ENCODE measurements around the gene MIPEP. TPM values are rescaled to one million over a fixed set of nuclear protein-coding genes. Genes with fewer than 3 reads are reported as not detected.

Gene MIPEP
- total RNA-seq, 1 experiment from 2014 or later = 18.6 TPM

DNA sequence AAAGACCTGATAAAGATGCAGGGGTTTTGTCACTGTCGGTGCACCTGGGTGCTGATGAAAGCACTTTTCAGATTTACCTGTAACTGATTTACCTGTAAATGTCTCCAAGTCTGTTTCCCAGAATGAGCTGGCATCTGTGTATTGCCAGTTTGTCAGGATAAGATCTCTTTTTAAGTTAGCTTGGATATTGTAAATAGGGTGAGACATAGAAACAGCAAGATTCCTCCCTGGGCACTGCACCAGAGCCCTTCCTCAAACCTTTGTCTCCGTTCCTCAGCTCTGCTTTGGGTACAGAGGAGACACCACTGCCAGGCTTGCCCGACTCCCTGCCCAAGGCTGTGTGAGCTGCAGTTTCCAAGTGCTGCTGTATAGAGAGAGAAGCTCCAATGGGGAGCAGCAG lies 160.4 kb downstream of the MIPEP start:
- Histone ChIP-seq H4K20me1 (ENCODE audit: insufficient read depth) (no peaks in the 10 kb centered on the region), H3K27me3 (ENCODE audit: insufficient read depth, low read depth) (no peaks in the 10 kb centered on the region), H3K36me3 (ENCODE audit: low read depth) (no peaks in the 10 kb centered on the region), H2AFZ (no peak overlapping the region), H3K9me3 (ENCODE audit: insufficient read depth, low read depth) (no peaks in the 10 kb centered on the region), H3K4me2 (no peak overlapping the region), H3F3A (ENCODE audit: insufficient read depth, low read depth) (no peaks in the 10 kb centered on the region), H3K79me2 (ENCODE audit: low read depth) (no peaks in the 10 kb centered on the region), H3K4me1 (replicated peaks; ENCODE audit: insufficient read depth) (no peaks in the 10 kb centered on the region), H3K27ac (no peak overlapping the region), H3K4me3 (no peak overlapping the region), H3K9me2 (ENCODE audit: insufficient read depth) (no peaks in the 10 kb centered on the region)
- ChIA-PET CTCF (no interaction called here), POLR2A (ENCODE audit: unreplicated experiment) (no interaction called here)
- no peak for DNase-seq
- TF ChIP-seq, protein P1, sequence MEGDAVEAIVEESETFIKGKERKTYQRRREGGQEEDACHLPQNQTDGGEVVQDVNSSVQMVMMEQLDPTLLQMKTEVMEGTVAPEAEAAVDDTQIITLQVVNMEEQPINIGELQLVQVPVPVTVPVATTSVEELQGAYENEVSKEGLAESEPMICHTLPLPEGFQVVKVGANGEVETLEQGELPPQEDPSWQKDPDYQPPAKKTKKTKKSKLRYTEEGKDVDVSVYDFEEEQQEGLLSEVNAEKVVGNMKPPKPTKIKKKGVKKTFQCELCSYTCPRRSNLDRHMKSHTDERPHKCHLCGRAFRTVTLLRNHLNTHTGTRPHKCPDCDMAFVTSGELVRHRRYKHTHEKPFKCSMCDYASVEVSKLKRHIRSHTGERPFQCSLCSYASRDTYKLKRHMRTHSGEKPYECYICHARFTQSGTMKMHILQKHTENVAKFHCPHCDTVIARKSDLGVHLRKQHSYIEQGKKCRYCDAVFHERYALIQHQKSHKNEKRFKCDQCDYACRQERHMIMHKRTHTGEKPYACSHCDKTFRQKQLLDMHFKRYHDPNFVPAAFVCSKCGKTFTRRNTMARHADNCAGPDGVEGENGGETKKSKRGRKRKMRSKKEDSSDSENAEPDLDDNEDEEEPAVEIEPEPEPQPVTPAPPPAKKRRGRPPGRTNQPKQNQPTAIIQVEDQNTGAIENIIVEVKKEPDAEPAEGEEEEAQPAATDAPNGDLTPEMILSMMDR (conservative IDR thresholded peaks at IDR 0.05) = no peak
- TF ChIP-seq EZH2 (IDR thresholded peaks at IDR 0.05; ENCODE audit: low read depth) = no peak
- BruUV-seq (replicated peaks) = no TSS peak
- intact Hi-C loops (cut with micrococcal nuclease; ENCODE audit: unreplicated experiment) = no loop called here

DNA sequence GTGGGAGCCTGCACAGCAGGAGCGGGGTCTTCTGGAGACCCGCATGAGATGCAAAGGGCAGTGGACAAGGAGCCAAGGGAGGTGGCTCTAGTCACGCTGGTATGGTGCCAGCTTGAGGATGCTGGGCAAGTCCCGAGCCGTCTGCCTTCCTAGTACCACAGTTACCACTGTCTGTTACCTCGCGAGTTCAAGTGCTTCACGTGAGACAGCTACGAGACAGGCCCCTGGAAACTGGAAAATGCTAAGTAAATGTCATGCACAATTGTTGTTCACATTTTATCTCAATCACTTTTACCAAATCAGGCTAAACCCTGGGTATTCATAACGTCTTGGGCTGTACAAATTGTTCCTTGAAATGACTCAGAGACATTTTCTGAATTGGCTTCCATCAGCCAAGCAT lies 163.3 kb downstream of the MIPEP start:
- H3K4me3 ChIP-seq = no peak overlapping the region
- H3K36me3 ChIP-seq (ENCODE audit: low read depth) = no peaks in the 10 kb centered on the region
- H3F3A ChIP-seq (ENCODE audit: insufficient read depth, low read depth) = no peaks in the 10 kb centered on the region
- H2AFZ ChIP-seq = no peak overlapping the region
- ChIA-PET CTCF (no interaction called here), POLR2A (ENCODE audit: unreplicated experiment) (no interaction called here)
- H3K27me3 ChIP-seq (ENCODE audit: insufficient read depth, low read depth) = no peaks in the 10 kb centered on the region
- no peaks in the 10 kb centered on the region for H3K79me2 ChIP-seq (ENCODE audit: low read depth)
- H3K9me2 ChIP-seq (ENCODE audit: insufficient read depth) = no peaks in the 10 kb centered on the region
- no peak overlapping the region for H3K4me2 ChIP-seq
- no TSS peak for BruUV-seq (replicated peaks)
- no peak overlapping the region for H3K27ac ChIP-seq
- H4K20me1 ChIP-seq (ENCODE audit: insufficient read depth) = no peaks in the 10 kb centered on the region
- intact Hi-C loops (cut with micrococcal nuclease; ENCODE audit: unreplicated experiment) = no loop called here
- H3K9me3 ChIP-seq (ENCODE audit: insufficient read depth, low read depth) = no peaks in the 10 kb centered on the region
- DNase-seq = no peak
- TF ChIP-seq, protein P1 (conservative IDR thresholded peaks at IDR 0.05) = no peak
- TF ChIP-seq EZH2 (IDR thresholded peaks at IDR 0.05; ENCODE audit: low read depth) = no peak
- no peaks in the 10 kb centered on the region for H3K4me1 ChIP-seq (replicated peaks; ENCODE audit: insufficient read depth)

- intact Hi-C loops (cut with micrococcal nuclease; ENCODE audit: unreplicated experiment) = no loop called here
- no peak overlapping the region for H3K4me3 ChIP-seq
These were observed 164.8 kb downstream of the MIPEP start for GRCh38 chr13:23724196-23724970.

More at GRCh38 chr13:23724196-23724970, 164.8 kb downstream of the MIPEP start:
- H3K9me2 ChIP-seq (ENCODE audit: insufficient read depth) = no peaks in the 10 kb centered on the region
- H3K9me3 ChIP-seq (ENCODE audit: insufficient read depth, low read depth) = no peaks in the 10 kb centered on the region
- H3K79me2 ChIP-seq (ENCODE audit: low read depth) = no peaks in the 10 kb centered on the region
- no peak for DNase-seq
- CTCF ChIA-PET = no interaction called here
- no peaks in the 10 kb centered on the region for H3F3A ChIP-seq (ENCODE audit: insufficient read depth, low read depth)
- no peak overlapping the region for H3K27ac ChIP-seq
- no peaks in the 10 kb centered on the region for H3K27me3 ChIP-seq (ENCODE audit: insufficient read depth, low read depth)
- BruUV-seq (replicated peaks) = no TSS peak
- no peak overlapping the region for H3K4me2 ChIP-seq
- H4K20me1 ChIP-seq (ENCODE audit: insufficient read depth) = no peaks in the 10 kb centered on the region
- H2AFZ ChIP-seq = no peak overlapping the region
- TF ChIP-seq, protein P1 (conservative IDR thresholded peaks at IDR 0.05) = no peak
- POLR2A ChIA-PET (ENCODE audit: unreplicated experiment) = no interaction called here
- no peaks in the 10 kb centered on the region for H3K4me1 ChIP-seq (replicated peaks; ENCODE audit: insufficient read depth)
- H3K36me3 ChIP-seq (ENCODE audit: low read depth) = no peaks in the 10 kb centered on the region

Measured in PC-9 (cell line).